Esophagus squamous epithelium (tissue), 4 donors: Measurements from ENCODE around the gene ZNF683.

Experiments
- POLR2A ChIP-seq, 4 donors: fragments of 450-650 bp; IDR thresholded peaks; one replicate each; pipeline ENCODE4 v1.6.1; 2017; ENCODE audit warnings: antibody characterized with exemption in 4 of 4, mild to moderate bottlenecking in 4 of 4, moderate library complexity in 3 of 4
- TF ChIP-seq, protein P1 (sequence below), 6 experiments: fragments of 450-650 bp in 4 of 6; fragments of 200-600 bp in 2 of 6; sonication (generic) in 2 of 6; IDR thresholded peaks; one replicate each; pipeline ENCODE4 v1.5.1; 2016 to 2019; ENCODE audit warnings: antibody characterized with exemption in 6 of 6, mild to moderate bottlenecking in 4 of 6, moderate library complexity in 4 of 6

DNA sequence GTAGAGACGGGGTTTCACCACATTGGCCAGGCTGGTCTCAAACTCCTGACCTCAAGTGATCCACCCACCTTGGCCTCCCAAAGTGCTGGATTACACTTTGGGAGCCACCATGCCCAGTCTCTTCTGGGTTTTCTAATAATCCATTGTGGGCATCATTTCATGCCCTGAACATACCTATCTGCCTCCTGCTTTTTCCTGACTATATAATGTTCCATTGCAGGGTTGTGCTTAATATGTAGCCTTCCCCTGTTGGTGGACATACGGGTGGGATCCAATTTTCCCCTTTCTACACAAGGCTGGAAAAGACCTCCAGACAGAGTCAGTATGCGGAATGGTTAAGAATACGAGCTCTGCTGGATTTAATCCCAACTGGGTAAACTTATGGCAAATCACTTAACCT, 3.5 kb upstream of the ZNF683 start:
- TF ChIP-seq POLR2A (IDR thresholded peaks at IDR 0.05): no peak
- TF ChIP-seq, protein P1, sequence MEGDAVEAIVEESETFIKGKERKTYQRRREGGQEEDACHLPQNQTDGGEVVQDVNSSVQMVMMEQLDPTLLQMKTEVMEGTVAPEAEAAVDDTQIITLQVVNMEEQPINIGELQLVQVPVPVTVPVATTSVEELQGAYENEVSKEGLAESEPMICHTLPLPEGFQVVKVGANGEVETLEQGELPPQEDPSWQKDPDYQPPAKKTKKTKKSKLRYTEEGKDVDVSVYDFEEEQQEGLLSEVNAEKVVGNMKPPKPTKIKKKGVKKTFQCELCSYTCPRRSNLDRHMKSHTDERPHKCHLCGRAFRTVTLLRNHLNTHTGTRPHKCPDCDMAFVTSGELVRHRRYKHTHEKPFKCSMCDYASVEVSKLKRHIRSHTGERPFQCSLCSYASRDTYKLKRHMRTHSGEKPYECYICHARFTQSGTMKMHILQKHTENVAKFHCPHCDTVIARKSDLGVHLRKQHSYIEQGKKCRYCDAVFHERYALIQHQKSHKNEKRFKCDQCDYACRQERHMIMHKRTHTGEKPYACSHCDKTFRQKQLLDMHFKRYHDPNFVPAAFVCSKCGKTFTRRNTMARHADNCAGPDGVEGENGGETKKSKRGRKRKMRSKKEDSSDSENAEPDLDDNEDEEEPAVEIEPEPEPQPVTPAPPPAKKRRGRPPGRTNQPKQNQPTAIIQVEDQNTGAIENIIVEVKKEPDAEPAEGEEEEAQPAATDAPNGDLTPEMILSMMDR (IDR thresholded peaks at IDR 0.05): no peak
